ENCODE measurements around the gene FAM13C. TPM values are rescaled to one million over a fixed set of nuclear protein-coding genes. Genes with fewer than 3 reads are reported as not detected.

FAM13C gene
- polyA plus RNA-seq, 2 of the 4 experiments (the other 2 are of a cell fraction) = not detected

GRCh38 chr10:59366290-59366689 lies 3.9 kb upstream of the FAM13C start:
- H3K9me3 ChIP-seq = no peaks in the 10 kb centered on the region
- POLR2A ChIA-PET = no interaction called here
- no peak for ATAC-seq
- no peak for TF ChIP-seq HDAC2 (IDR thresholded peaks at IDR 0.05)
- TF ChIP-seq BHLHE40 (IDR thresholded peaks at IDR 0.05; ENCODE audit: low read depth, low read length) = no peak
- no peak for TF ChIP-seq RCOR1 (IDR thresholded peaks at IDR 0.05; ENCODE audit: low read depth, low read length)
- no peak for TF ChIP-seq KDM1A (IDR thresholded peaks at IDR 0.05; ENCODE audit: low read depth)
- TF ChIP-seq CTCF (IDR thresholded peaks at IDR 0.05) = no peak
- no peak for TF ChIP-seq HOXB13 (CRISPR knock-in tag; IDR thresholded peaks at IDR 0.05; ENCODE audit: low read depth)
- TF ChIP-seq RAD21 (conservative IDR thresholded peaks at IDR 0.05 in 1 of 2, IDR thresholded peaks at IDR 0.05 in 1 of 2) = no peak
- no peak for TF ChIP-seq HOXA7 (CRISPR knock-in tag; IDR thresholded peaks at IDR 0.05)
- TF ChIP-seq CBX8 (IDR thresholded peaks at IDR 0.05) = no peak
- no peak for TF ChIP-seq POLR2A (IDR thresholded peaks at IDR 0.05; ENCODE audit: low read length)
- TF ChIP-seq TP53 (CRISPR knock-in tag; IDR thresholded peaks at IDR 0.05) = no peak
- CTCF ChIA-PET = no interaction called here
- H3K4me2 ChIP-seq = no peak overlapping the region
- FAIRE-seq = no peak
- WGBS (ENCODE audit: missing lambda C conversion rate) = 91% methylated on average over 3 of the region's 3 CpGs
- peaks cover 5% of the 10 kb centered on the region; the same call in 1 of the 3 replicates for H3K4me1 ChIP-seq
- DNase-seq (ENCODE audit: low read depth in 1 of 2, low spot score in 1 of 2) = no peak
- H3K4me3 ChIP-seq = no peak overlapping the region
- H3K27ac ChIP-seq = no peak overlapping the region

- POLR2A ChIA-PET = no interaction called here
- peak; percentile 28 for FAIRE-seq
- H3K4me2 ChIP-seq = peak overlapping the region; percentile 94
- 55% methylated on average over 3 of the region's 3 CpGs for WGBS (ENCODE audit: missing lambda C conversion rate)
- H3K27ac ChIP-seq = no peak overlapping the region
- TF ChIP-seq JUNB (IDR thresholded peaks at IDR 0.05) (no peak), FOSL2 (IDR thresholded peaks at IDR 0.05) (no peak), FOSL2 (CRISPR knock-in tag; IDR thresholded peaks at IDR 0.05) (no peak), RNF2 (IDR thresholded peaks at IDR 0.05; ENCODE audit: borderline replicate concordance, low read depth) (peak; percentile 91; the same call in 1 of the 2 replicates), CBX8 (IDR thresholded peaks at IDR 0.05) (peak; percentile 70; the same call in 1 of the 2 replicates)
- CTCF ChIA-PET = no interaction called here
- H3K4me3 ChIP-seq = peak overlapping the region; percentile 49; the same call in 2 of the 3 replicates
- DNase-seq (ENCODE audit: low read depth in 1 of 2, low spot score in 1 of 2) = no peak
- ATAC-seq = no peak
- H3K4me1 ChIP-seq = peaks cover 5% of the 10 kb centered on the region; the same call in 1 of the 3 replicates
- no peaks in the 10 kb centered on the region for H3K9me3 ChIP-seq
Observed at GRCh38 chr10:59363446-59363958, 1.2 kb upstream of the FAM13C start.

- Histone ChIP-seq H3K4me3 (peak overlapping the region; percentile 49), H3K27ac (no peak overlapping the region), H3K9me3 (no peaks in the 10 kb centered on the region), H3K4me1 (peaks cover 5% of the 10 kb centered on the region; the same call in 1 of the 3 replicates), H3K4me2 (peak overlapping the region; percentile 94)
- POLR2A ChIA-PET = no interaction called here
- CTCF ChIA-PET = no interaction called here
- DNase-seq (ENCODE audit: low read depth in 1 of 2, low spot score in 1 of 2) = peak in 1 of 2 experiments; percentile 4
- FAIRE-seq = no peak
- ATAC-seq = peak; percentile 84 to 85
- WGBS (ENCODE audit: missing lambda C conversion rate) = 7% methylated on average over 11 of the region's 11 CpGs
- no peak for TF ChIP-seq EHF (CRISPR knock-in tag; IDR thresholded peaks at IDR 0.05)
- TF ChIP-seq NFE2L2 (conservative IDR thresholded peaks at IDR 0.05; ENCODE audit: low read length) = no peak
- TF ChIP-seq ESRRA (IDR thresholded peaks at IDR 0.05; ENCODE audit: borderline replicate concordance, low read length) = no peak
- no peak for TF ChIP-seq NR3C1 (IDR thresholded peaks at IDR 0.05)
- no peak for TF ChIP-seq CTCF (IDR thresholded peaks at IDR 0.05)
- no peak for TF ChIP-seq USF2 (IDR thresholded peaks at IDR 0.05)
- TF ChIP-seq MAZ (IDR thresholded peaks at IDR 0.05; ENCODE audit: borderline replicate concordance, low read depth, low read length) = no peak
- no peak for TF ChIP-seq TFCP2L1 (CRISPR knock-in tag; IDR thresholded peaks at IDR 0.05)
- TF ChIP-seq ZC3H11A (IDR thresholded peaks at IDR 0.05) = no peak
- no peak for TF ChIP-seq E2F6 (IDR thresholded peaks at IDR 0.05; ENCODE audit: borderline replicate concordance, low read depth)
- no peak for TF ChIP-seq PHF8 (IDR thresholded peaks at IDR 0.05; ENCODE audit: borderline replicate concordance, low read depth)
- TF ChIP-seq REST (IDR thresholded peaks at IDR 0.05) = no peak
- no peak for TF ChIP-seq BHLHE40 (IDR thresholded peaks at IDR 0.05; ENCODE audit: low read depth, low read length)
- TF ChIP-seq ZNF302 (CRISPR knock-in tag; IDR thresholded peaks at IDR 0.05) = no peak
Observed at GRCh38 chr10:59362959-59363381, 621 bp upstream of the FAM13C start.
